GM23248 (cell line): Measurements from ENCODE around the gene PANK4. TPM values are rescaled to one million over a fixed set of nuclear protein-coding genes. Genes with fewer than 3 reads are reported as not detected.
A peak's percentile ranks its signal among the peaks of the same experiment; 100 is the strongest.

Experiments used
- DNase-seq: peaks from one replicate; pipeline ENCODE4 v3.0.0-alpha.2; 2015
- H2AFZ ChIP-seq: fragments of 200-600 bp; sonication (generic); 2 replicates; pipeline ENCODE4 v1.6.1; 2016; ENCODE audit warnings: antibody characterized with exemption
- H3F3A ChIP-seq: fragments of 200-600 bp; sonication (generic); 2 replicates; pipeline ENCODE4 v1.6.1; 2016; ENCODE audit warnings: mild to moderate bottlenecking, antibody characterized with exemption, mixed run types; ENCODE audit not compliant: insufficient read depth
- H3K27ac ChIP-seq: fragments of 200-600 bp; sonication (generic); 2 replicates; pipeline ENCODE4 v1.5.1; 2016; ENCODE audit warnings: mild to moderate bottlenecking
- H3K27me3 ChIP-seq: fragments of 200-600 bp; sonication (generic); replicated peaks from 2 replicates; pipeline ENCODE4 v1.6.1; 2016; ENCODE audit warnings: mild to moderate bottlenecking; ENCODE audit not compliant: insufficient read depth
- H3K36me3 ChIP-seq: fragments of 200-600 bp; sonication (generic); 2 replicates; pipeline ENCODE4 v1.6.1; 2016; ENCODE audit warnings: low read depth, mild to moderate bottlenecking
- H3K4me1 ChIP-seq: fragments of 200-600 bp; sonication (generic); 2 replicates; pipeline ENCODE4 v1.6.1; 2016; ENCODE audit warnings: mild to moderate bottlenecking; ENCODE audit not compliant: insufficient read depth
- H3K4me2 ChIP-seq: fragments of 200-600 bp; sonication (generic); one replicate; pipeline ENCODE4 v1.6.1; 2016; ENCODE audit warnings: mild to moderate bottlenecking; ENCODE audit not compliant: unreplicated experiment
- H3K4me3 ChIP-seq: fragments of 200-600 bp; sonication (generic); 2 replicates; pipeline ENCODE4 v1.5.1; 2016; ENCODE audit warnings: mild to moderate bottlenecking
- H3K79me2 ChIP-seq: fragments of 200-600 bp; sonication (generic); 2 replicates; pipeline ENCODE4 v1.6.1; 2016; ENCODE audit warnings: mild to moderate bottlenecking; ENCODE audit not compliant: insufficient read depth
- H3K9ac ChIP-seq: fragments of 200-600 bp; sonication (generic); 2 replicates; pipeline ENCODE4 v1.6.1; 2016; ENCODE audit warnings: mild to moderate bottlenecking
- H3K9me2 ChIP-seq: fragments of 200-600 bp; sonication (generic); 2 replicates; pipeline ENCODE4 v1.6.1; 2016; ENCODE audit warnings: mixed run types, mild to moderate bottlenecking, moderate library complexity; ENCODE audit not compliant: insufficient read depth
- H3K9me3 ChIP-seq: fragments of 200-600 bp; sonication (generic); one replicate; pipeline ENCODE4 v1.6.1; 2017; ENCODE audit warnings: low read depth
- H4K20me1 ChIP-seq: fragments of 200-600 bp; sonication (generic); 2 replicates; pipeline ENCODE4 v1.6.0; 2016; ENCODE audit not compliant: insufficient read depth
- EZH2 ChIP-seq: fragments of 200-600 bp; sonication (generic); IDR thresholded peaks from 2 replicates; pipeline ENCODE4 v1.6.1; 2018; ENCODE audit warnings: antibody characterized with exemption, mild to moderate bottlenecking; ENCODE audit not compliant: insufficient read depth, poor library complexity, severe bottlenecking
- EZH2phosphoT487 ChIP-seq: fragments of 200-600 bp; sonication (generic); IDR thresholded peaks from 2 replicates; pipeline ENCODE4 v1.6.1; 2018; ENCODE audit warnings: antibody characterized with exemption, moderate library complexity, mild to moderate bottlenecking, low read depth; ENCODE audit not compliant: insufficient read depth
- WGBS, 2 experiments: methylation state at CpG; one replicate each; pipeline ENCODE4 v1.1.6; 2015 to 2017; ENCODE audit warnings: low lambda C conversion rate in 2 of 2, low coverage in 1 of 2; ENCODE audit errors: missing lambda C conversion rate in 2 of 2; 5-methylcytosine and 5-hydroxymethylcytosine counted together
- in situ Hi-C: fragments of 300-500 bp; cut with MboI; formaldehyde crosslinking; loops from 2 replicates; pipeline ENCODE4 v1.15.0; 2020
- polyA plus RNA-seq: library from polyadenylated mRNA; unstranded; fragments of >200 nt; fragmentation: Nextera tagmentation; extraction: Ambion mirVana; gene quantifications from 2 replicates; pipeline ENCODE4 v1.2.1, GENCODE V29; 2016
- total RNA-seq: library from RNA; depleted of rRNA; stranded (reverse); fragments of >200 nt; shearing (Covaris generic); gene quantifications from 2 replicates; pipeline ENCODE4 v1.2.3, GENCODE V29; 2014

PANK4 gene
- total and polyA plus RNA-seq, 2 experiments from 2014 or later: 15.5 to 29.7 TPM

- in situ Hi-C loops: loop anchor here (10.0 kb wide), 1 partner anchor 129 kb away; the partner anchor contains the start of gene PEX10
- no peak for TF ChIP-seq EZH2
- TF ChIP-seq EZH2phosphoT487: no peak
- H3K27me3 ChIP-seq: no peaks in the 10 kb centered on the region
- H3K4me1 ChIP-seq: peaks cover 5% of the 10 kb centered on the region; the same call in 1 of the 2 replicates
- no peak overlapping the region for H3K27ac ChIP-seq
- no peak overlapping the region for H3K9ac ChIP-seq
- no peaks in the 10 kb centered on the region for H3K9me3 ChIP-seq
- no peaks in the 10 kb centered on the region for H3K9me2 ChIP-seq
- no peaks in the 10 kb centered on the region for H4K20me1 ChIP-seq
- H3K4me3 ChIP-seq: no peak overlapping the region
- H3K4me2 ChIP-seq: no peak overlapping the region
- H3K36me3 ChIP-seq: no peaks in the 10 kb centered on the region
- peaks cover 4% of the 10 kb centered on the region; the same call in 1 of the 2 replicates for H3F3A ChIP-seq
- DNase-seq: peak; percentile 46
- 20 to 24% methylated on average over 23 to 26 of the region's 26 CpGs for WGBS, 2 experiments
- no peak overlapping the region for H2AFZ ChIP-seq
- H3K79me2 ChIP-seq: no peaks in the 10 kb centered on the region
Observed at GRCh38 chr1:2543543-2544092, 17.2 kb upstream of the PANK4 start.

DNA sequence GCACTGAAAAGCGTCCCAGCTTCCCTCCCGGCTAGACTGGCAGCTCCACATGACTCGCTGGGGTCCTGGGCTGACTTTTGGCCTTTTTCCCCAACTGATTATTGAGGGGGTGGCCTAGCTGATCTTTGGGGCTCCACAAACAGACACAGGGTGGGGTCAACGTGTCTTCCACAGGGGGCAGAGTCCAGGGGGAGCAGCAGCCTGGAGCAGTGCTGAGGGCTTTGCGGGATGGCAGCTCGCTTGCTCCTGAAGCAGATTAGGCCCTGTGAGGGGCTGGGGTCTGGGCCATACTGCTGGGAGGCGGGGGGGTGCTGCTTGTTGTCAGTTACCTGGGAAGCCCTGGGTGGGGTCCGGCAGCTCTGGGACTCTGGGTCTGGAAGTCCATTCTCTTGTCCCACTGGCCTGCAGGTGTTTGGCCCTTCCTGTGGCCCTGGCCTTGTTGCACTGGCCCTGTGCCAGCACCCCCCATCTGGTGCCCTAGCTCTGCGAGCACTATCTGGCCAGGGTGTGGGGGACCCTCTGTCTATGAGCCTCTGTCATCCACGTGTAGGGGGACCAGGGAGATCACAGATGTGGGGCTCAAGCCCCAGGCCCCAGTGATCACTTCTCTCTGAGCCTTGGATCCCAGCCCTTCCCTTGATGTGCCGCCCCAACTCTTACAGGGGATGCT is 16.0 kb upstream of the PANK4 start:
- in situ Hi-C loops: loop anchor here (10.0 kb wide), 1 partner anchor 128 kb away; the partner anchor contains the start of gene PEX10
- no peak overlapping the region for H3K27ac ChIP-seq
- no peaks in the 10 kb centered on the region for H3K27me3 ChIP-seq
- H3K4me3 ChIP-seq: no peak overlapping the region
- no peak for DNase-seq
- H3K36me3 ChIP-seq: no peaks in the 10 kb centered on the region
- H3K9me3 ChIP-seq: no peaks in the 10 kb centered on the region
- no peak overlapping the region for H2AFZ ChIP-seq
- TF ChIP-seq EZH2: no peak
- no peak for TF ChIP-seq EZH2phosphoT487
- no peaks in the 10 kb centered on the region for H3F3A ChIP-seq
- no peaks in the 10 kb centered on the region for H3K4me1 ChIP-seq
- H3K9ac ChIP-seq: no peak overlapping the region
- WGBS, 2 experiments: 70 to 80% methylated on average over 10 to 11 of the region's 11 CpGs
- no peak overlapping the region for H3K4me2 ChIP-seq
- no peaks in the 10 kb centered on the region for H4K20me1 ChIP-seq
- no peaks in the 10 kb centered on the region for H3K79me2 ChIP-seq
- H3K9me2 ChIP-seq: no peaks in the 10 kb centered on the region

GRCh38 chr1:2541619-2542245 is 15.3 kb upstream of the PANK4 start:
- H3K27me3 ChIP-seq: no peaks in the 10 kb centered on the region
- no peak overlapping the region for H3K9ac ChIP-seq
- TF ChIP-seq EZH2phosphoT487 (no peak), EZH2 (no peak)
- no peaks in the 10 kb centered on the region for H3K79me2 ChIP-seq
- in situ Hi-C loops: loop anchor here (10.0 kb wide), 1 partner anchor 127 kb away; the partner anchor contains the start of gene PEX10
- no peaks in the 10 kb centered on the region for H3K9me2 ChIP-seq
- H2AFZ ChIP-seq: no peak overlapping the region
- no peaks in the 10 kb centered on the region for H3F3A ChIP-seq
- no peaks in the 10 kb centered on the region for H3K4me1 ChIP-seq
- DNase-seq: no peak
- no peaks in the 10 kb centered on the region for H3K9me3 ChIP-seq
- no peak overlapping the region for H3K4me2 ChIP-seq
- no peak overlapping the region for H3K4me3 ChIP-seq
- no peaks in the 10 kb centered on the region for H4K20me1 ChIP-seq
- WGBS, 2 experiments: 75 to 77% methylated on average over 25 of the region's 25 CpGs
- no peaks in the 10 kb centered on the region for H3K36me3 ChIP-seq
- H3K27ac ChIP-seq: no peak overlapping the region

DNA sequence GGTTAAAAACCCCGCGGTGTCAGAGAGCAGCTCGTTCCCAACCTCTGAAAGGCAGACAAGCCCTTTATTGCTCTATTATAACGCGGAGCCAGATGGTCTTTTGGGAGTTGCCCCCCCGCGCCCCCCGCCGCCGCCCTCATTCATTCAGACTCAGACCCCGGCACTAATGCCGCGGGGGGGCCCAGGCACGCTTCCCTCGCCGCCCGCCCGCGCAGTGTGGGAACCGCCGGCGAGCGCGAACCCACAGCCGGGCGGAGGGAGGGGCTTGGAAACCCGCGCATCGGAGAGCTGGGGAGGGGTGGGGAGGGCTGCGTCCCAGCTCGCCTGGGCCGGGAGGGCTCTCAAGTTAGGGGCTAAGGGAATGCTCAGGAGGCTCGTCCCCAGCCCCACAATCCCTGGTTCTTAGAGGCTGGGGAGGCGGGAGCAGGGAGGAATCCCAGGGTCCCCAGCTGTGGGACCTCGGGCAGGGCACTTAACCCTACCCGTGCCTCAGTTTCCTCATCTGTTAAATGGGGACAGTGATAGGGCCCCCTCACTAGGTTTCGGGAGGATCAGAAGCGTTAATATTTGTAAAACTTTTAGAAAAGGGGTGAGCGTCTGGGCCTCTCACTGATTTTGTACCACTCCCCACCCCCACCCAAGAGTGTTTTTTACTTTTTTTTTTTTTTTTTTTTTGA is 14.6 kb upstream of the PANK4 start:
- in situ Hi-C loops: loop anchor here (10.0 kb wide), 1 partner anchor 126 kb away; the partner anchor contains the start of gene PEX10
- no peak overlapping the region for H3K4me2 ChIP-seq
- no peak overlapping the region for H3K4me3 ChIP-seq
- no peaks in the 10 kb centered on the region for H4K20me1 ChIP-seq
- H3K27me3 ChIP-seq: no peaks in the 10 kb centered on the region
- no peaks in the 10 kb centered on the region for H3K4me1 ChIP-seq
- DNase-seq: no peak
- no peaks in the 10 kb centered on the region for H3K9me2 ChIP-seq
- no peak overlapping the region for H3K27ac ChIP-seq
- no peaks in the 10 kb centered on the region for H3K9me3 ChIP-seq
- no peaks in the 10 kb centered on the region for H3K79me2 ChIP-seq
- no peaks in the 10 kb centered on the region for H3K36me3 ChIP-seq
- 10 to 22% methylated on average over 14 to 38 of the region's 39 CpGs for WGBS, 2 experiments
- no peak overlapping the region for H3K9ac ChIP-seq
- no peak overlapping the region for H2AFZ ChIP-seq
- H3F3A ChIP-seq: no peaks in the 10 kb centered on the region
- TF ChIP-seq EZH2phosphoT487 (no peak), EZH2 (no peak)
